Testis (tissue), 3 donors: ENCODE data around the gene PASD1. TPM values are rescaled to one million over a fixed set of nuclear protein-coding genes. Genes with fewer than 3 reads are reported as not detected.
A peak's percentile ranks its signal among the peaks of the same experiment; 100 is the strongest.

Experiments used
- DNase-seq: peaks from one replicate; pipeline ENCODE4 v3.0.0-alpha.2; 2019
- H3K27ac ChIP-seq, 2 donors: fragments of 200-600 bp; sonication (generic); one replicate each; pipeline ENCODE4 v1.5.1; 2019
- H3K27me3 ChIP-seq: fragments of 200-600 bp; sonication (generic); one replicate; pipeline ENCODE4 v1.5.1; 2019
- H3K36me3 ChIP-seq: fragments of 200-600 bp; sonication (generic); one replicate; pipeline ENCODE4 v1.5.1; 2017; ENCODE audit warnings: low read depth; ENCODE audit errors: missing control alignments
- H3K4me1 ChIP-seq: fragments of 200-600 bp; sonication (generic); one replicate; pipeline ENCODE4 v1.5.1; 2019
- H3K4me3 ChIP-seq, 2 donors: fragments of 200-600 bp; sonication (generic); one replicate each; pipeline ENCODE4 v1.5.1; 2017 to 2019
- H3K9me3 ChIP-seq: fragments of 200-600 bp; sonication (generic); one replicate; pipeline ENCODE4 v1.5.1; 2017
- CTCF ChIP-seq, 3 experiments: fragments of 450-650 bp in 2 of 3; fragments of 200-600 bp in 1 of 3; sonication (generic) in 1 of 3; IDR thresholded peaks; one replicate each; pipeline ENCODE4 v1.5.1; 2016 to 2019; ENCODE audit warnings: antibody characterized with exemption in 3 of 3, mild to moderate bottlenecking in 2 of 3, moderate library complexity in 1 of 3
- POLR2A ChIP-seq: fragments of 450-650 bp; IDR thresholded peaks from one replicate; pipeline ENCODE4 v1.6.1; 2017; ENCODE audit warnings: antibody characterized with exemption, mild to moderate bottlenecking, moderate library complexity
- WGBS, 2 donors: methylation state at CpG; one replicate each; pipeline ENCODE4 v1.1.5; 2018; 5-methylcytosine and 5-hydroxymethylcytosine counted together
- intact Hi-C: fragments of 100-400 bp; cut with DNase I; formaldehyde crosslinking; loops from one replicate; pipeline ENCODE4 v1.15.1; 2023; ENCODE audit warnings: low total_unique reads
- polyA plus RNA-seq: library from polyadenylated mRNA; stranded (reverse); fragments of 350-450 nt; fragmentation: Illumina TruSeq; extraction: RNeasy Lipid Tissue Mini Kit (QIAGEN cat#74804); gene quantifications from one replicate; pipeline ENCODE4 v1.2.3, GENCODE V29; 2014; ENCODE audit warnings: low read depth, low replicate concordance; ENCODE audit not compliant: insufficient read depth
- total RNA-seq, 2 donors: library from RNA; depleted of rRNA; stranded (reverse); fragments of >200 nt; gene quantifications; one replicate each; pipeline ENCODE4 v1.2.3, GENCODE V29; 2016

PASD1 gene
- total and polyA plus RNA-seq, 3 donors from 2014 or later, result 29.4 to 34.1 (median 31.1) TPM

- intact Hi-C loops, result no loop called here
- H3K9me3 ChIP-seq, result no peaks in the 10 kb centered on the region
- no peaks in the 10 kb centered on the region for H3K4me1 ChIP-seq
- 46 to 63% methylated on average over 2 to 3 of the region's 3 CpGs for WGBS, 2 donors
- no peak for DNase-seq
- no peak overlapping the region for H3K4me3 ChIP-seq
- no peaks in the 10 kb centered on the region for H3K27me3 ChIP-seq
- TF ChIP-seq CTCF (IDR thresholded peaks at IDR 0.05), result no peak
- no peak for TF ChIP-seq POLR2A
- no peak overlapping the region for H3K27ac ChIP-seq
- H3K36me3 ChIP-seq, result no peaks in the 10 kb centered on the region
These were observed 148.8 kb downstream of the PASD1 start for GRCh38 chrX:151712253-151712652.

GRCh38 chrX:151713849-151714248 lies 150.4 kb downstream of the PASD1 start:
- WGBS, 2 donors, result 44 to 47% methylated on average over 1 to 3 of the region's 3 CpGs
- H3K27me3 ChIP-seq, result no peaks in the 10 kb centered on the region
- no peaks in the 10 kb centered on the region for H3K9me3 ChIP-seq
- H3K36me3 ChIP-seq, result no peaks in the 10 kb centered on the region
- no peaks in the 10 kb centered on the region for H3K4me1 ChIP-seq
- no peak overlapping the region for H3K4me3 ChIP-seq
- intact Hi-C loops, result no loop called here
- peak; percentile 62 for DNase-seq
- TF ChIP-seq CTCF (IDR thresholded peaks at IDR 0.05) (peak; percentile 31 to 47 (median 45)), POLR2A (no peak)
- H3K27ac ChIP-seq, result no peak overlapping the region

GRCh38 chrX:151714362-151714761 lies 150.9 kb downstream of the PASD1 start:
- Histone ChIP-seq H3K4me1 (no peaks in the 10 kb centered on the region), H3K4me3 (no peak overlapping the region), H3K36me3 (no peaks in the 10 kb centered on the region), H3K27ac (no peak overlapping the region), H3K9me3 (no peaks in the 10 kb centered on the region), H3K27me3 (no peaks in the 10 kb centered on the region)
- whole genome bisulfite sequencing, 2 donors, result 76 to 81% methylated on average over 3 to 5 of the region's 5 CpGs
- intact Hi-C loops, result no loop called here
- no peak for DNase-seq
- TF ChIP-seq CTCF (IDR thresholded peaks at IDR 0.05) (no peak), POLR2A (no peak)

GRCh38 chrX:151715752-151716151 lies 152.3 kb downstream of the PASD1 start, which contains the start of gene FATE1:
FATE1 (plus strand) TSS chrX:151716035; CDS start chrX:151716120, 85 bp downstream.
- WGBS, 2 donors, result 37 to 50% methylated on average over 2 to 3 of the region's 3 CpGs
- Histone ChIP-seq H3K4me3 (peak within 1 kb of the TSS in 1 of 2 donors; percentile 43), H3K36me3 (no peaks in the 10 kb centered on the region), H3K4me1 (no peaks in the 10 kb centered on the region), H3K27me3 (no peaks in the 10 kb centered on the region), H3K27ac (peak within 1 kb of the TSS in 1 of 2 donors; percentile 24), H3K9me3 (no peaks in the 10 kb centered on the region)
- intact Hi-C loops, result no loop called here
- peak; percentile 67 for DNase-seq
- no peak for TF ChIP-seq CTCF (IDR thresholded peaks at IDR 0.05)
- no peak for TF ChIP-seq POLR2A

- no peak for DNase-seq
- Histone ChIP-seq H3K4me3 (no peak overlapping the region), H3K27me3 (no peaks in the 10 kb centered on the region), H3K4me1 (peaks cover 4% of the 10 kb centered on the region), H3K9me3 (no peaks in the 10 kb centered on the region), H3K27ac (no peak overlapping the region), H3K36me3 (no peaks in the 10 kb centered on the region)
- intact Hi-C loops, result no loop called here
- 73 to 92% methylated on average over 4 to 11 of the region's 24 CpGs for WGBS, 2 donors
- TF ChIP-seq CTCF (IDR thresholded peaks at IDR 0.05) (no peak), POLR2A (no peak)
These were observed 158.9 kb downstream of the PASD1 start for GRCh38 chrX:151722241-151722846.
